Progenitor cell of endocrine pancreas (in vitro differentiated cells): ENCODE measurements around the gene HIVEP3. TPM values are rescaled to one million over a fixed set of nuclear protein-coding genes. Genes with fewer than 3 reads are reported as not detected.
"Not testable (repeated sequence)": the region's sequence is repeated elsewhere in the genome, so short reads cannot be mapped to it uniquely, and the experiment has no call there.

ENCODE experiments used
- DNase-seq: peaks from one replicate; pipeline ENCODE4 v3.0.0; 2021; ENCODE audit warnings: low spot score; ENCODE audit not compliant: unreplicated experiment
- H3K27ac Mint-ChIP-seq: 2 replicates; pipeline ENCODE4 v1.8.0; 2021; ENCODE audit warnings: mild to moderate bottlenecking, moderate library complexity, mixed read lengths
- H3K27me3 Mint-ChIP-seq: 2 replicates; pipeline ENCODE4 v1.8.0; 2021; ENCODE audit warnings: mixed read lengths
- H3K36me3 Mint-ChIP-seq: 2 replicates; pipeline ENCODE4 v1.8.0; 2022; ENCODE audit warnings: mixed read lengths; ENCODE audit not compliant: insufficient read depth
- H3K4me1 Mint-ChIP-seq: 2 replicates; pipeline ENCODE4 v1.8.0; 2021; ENCODE audit warnings: low read depth, mixed read lengths
- H3K4me3 Mint-ChIP-seq: 2 replicates; pipeline ENCODE4 v1.8.0; 2021; ENCODE audit warnings: low read depth, mild to moderate bottlenecking, moderate library complexity, mixed read lengths
- H3K9me3 Mint-ChIP-seq: 2 replicates; pipeline ENCODE4 v1.8.0; 2021; ENCODE audit warnings: low read depth, mixed read lengths
- CTCF ChIP-seq: fragments of 200-600 bp; sonication (generic); IDR thresholded peaks from one replicate; pipeline ENCODE4 v1.5.0; 2021; ENCODE audit warnings: antibody characterized with exemption, mild to moderate bottlenecking; ENCODE audit not compliant: unreplicated experiment
- total RNA-seq: library from RNA; stranded (reverse); gene quantifications from 2 replicates; pipeline ENCODE4 v1.2.1, GENCODE V29; 2021

Gene HIVEP3
- total RNA-seq, 1 donor from 2014 or later: 1.1 TPM

- DNase-seq: no peak
- Mint-ChIP-seq H3K9me3 (peaks cover 7% of the 10 kb centered on the region), H3K27me3 (peaks cover 20% of the 10 kb centered on the region), H3K4me3 (no peak overlapping the region), H3K36me3 (peaks cover 2% of the 10 kb centered on the region), H3K27ac (no peak overlapping the region), H3K4me1 (no peaks in the 10 kb centered on the region)
- TF ChIP-seq CTCF: no peak
These were observed 359.4 kb downstream of the HIVEP3 start for GRCh38 chr1:41559331-41559730.

GRCh38 chr1:41558761-41559171, 360.0 kb downstream of the HIVEP3 start:
- no peak for DNase-seq
- Mint-ChIP-seq H3K4me1 (no peaks in the 10 kb centered on the region), H3K36me3 (peaks cover 2% of the 10 kb centered on the region), H3K27ac (no peak overlapping the region), H3K9me3 (peaks cover 12% of the 10 kb centered on the region), H3K27me3 (peaks cover 20% of the 10 kb centered on the region), H3K4me3 (no peak overlapping the region)
- no peak for TF ChIP-seq CTCF

- Mint-ChIP-seq H3K27me3 (peaks cover 19% of the 10 kb centered on the region), H3K4me1 (no peaks in the 10 kb centered on the region), H3K4me3 (no peak overlapping the region), H3K9me3 (peaks cover 12% of the 10 kb centered on the region), H3K36me3 (peaks cover 2% of the 10 kb centered on the region), H3K27ac (no peak overlapping the region)
- DNase-seq: no peak
- no peak for TF ChIP-seq CTCF
These were observed 360.8 kb downstream of the HIVEP3 start for GRCh38 chr1:41557751-41558455.

- H3K9me3 Mint-ChIP-seq: peaks cover 17% of the 10 kb centered on the region
- H3K4me1 Mint-ChIP-seq, H3K27ac Mint-ChIP-seq, DNase-seq, H3K36me3 Mint-ChIP-seq, H3K4me3 Mint-ChIP-seq: not testable (repeated sequence)
- peaks cover 20% of the 10 kb centered on the region for H3K27me3 Mint-ChIP-seq
These were observed 364.0 kb downstream of the HIVEP3 start for GRCh38 chr1:41554746-41555145.

- peaks cover 8% of the 10 kb centered on the region for H3K9me3 Mint-ChIP-seq
- no peak overlapping the region for H3K27ac Mint-ChIP-seq
- no peaks in the 10 kb centered on the region for H3K4me1 Mint-ChIP-seq
- H3K36me3 Mint-ChIP-seq: no peaks in the 10 kb centered on the region
- no peak overlapping the region for H3K4me3 Mint-ChIP-seq
- peaks cover 9% of the 10 kb centered on the region for H3K27me3 Mint-ChIP-seq
- no peak for DNase-seq
- no peak for TF ChIP-seq CTCF
These were observed 370.8 kb downstream of the HIVEP3 start for GRCh38 chr1:41547781-41548560.
